ENCODE measurements around the gene CLCNKB. TPM values are rescaled to one million over a fixed set of nuclear protein-coding genes. Genes with fewer than 3 reads are reported as not detected.

Gene CLCNKB
- total RNA-seq, 1 donor from 2014 or later, result 0.30 TPM

DNA sequence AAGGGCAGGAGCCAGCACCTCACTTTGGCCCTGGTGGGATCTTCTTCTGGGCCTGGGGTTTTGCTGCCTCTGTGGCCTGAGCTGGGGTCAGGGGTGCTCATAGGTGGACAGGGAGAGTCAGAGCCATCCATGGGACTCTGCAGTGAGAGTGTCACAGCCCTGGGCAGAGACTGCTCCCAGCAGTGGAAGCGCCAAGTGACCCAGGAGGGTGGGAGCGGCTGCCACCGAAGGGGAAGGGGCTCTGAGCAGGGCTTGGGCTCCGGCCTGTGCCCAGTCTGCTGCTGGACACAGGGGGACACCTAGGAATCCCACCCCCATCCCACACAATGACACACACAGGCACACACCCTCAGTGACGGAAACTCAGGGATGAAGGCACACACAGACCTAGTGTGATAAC, 368 bp downstream of the CLCNKB start:
- Mint-ChIP-seq H3K27me3 (ENCODE audit: low read depth) (peaks cover 4% of the 10 kb centered on the region), H3K4me3 (no peak overlapping the region), H3K9me3 (no peaks in the 10 kb centered on the region), H3K4me1 (peaks cover 6% of the 10 kb centered on the region), H3K36me3 (ENCODE audit: low read depth) (no peaks in the 10 kb centered on the region), H3K27ac (ENCODE audit: unreplicated experiment) (no peak overlapping the region)
- TF ChIP-seq, protein P1, sequence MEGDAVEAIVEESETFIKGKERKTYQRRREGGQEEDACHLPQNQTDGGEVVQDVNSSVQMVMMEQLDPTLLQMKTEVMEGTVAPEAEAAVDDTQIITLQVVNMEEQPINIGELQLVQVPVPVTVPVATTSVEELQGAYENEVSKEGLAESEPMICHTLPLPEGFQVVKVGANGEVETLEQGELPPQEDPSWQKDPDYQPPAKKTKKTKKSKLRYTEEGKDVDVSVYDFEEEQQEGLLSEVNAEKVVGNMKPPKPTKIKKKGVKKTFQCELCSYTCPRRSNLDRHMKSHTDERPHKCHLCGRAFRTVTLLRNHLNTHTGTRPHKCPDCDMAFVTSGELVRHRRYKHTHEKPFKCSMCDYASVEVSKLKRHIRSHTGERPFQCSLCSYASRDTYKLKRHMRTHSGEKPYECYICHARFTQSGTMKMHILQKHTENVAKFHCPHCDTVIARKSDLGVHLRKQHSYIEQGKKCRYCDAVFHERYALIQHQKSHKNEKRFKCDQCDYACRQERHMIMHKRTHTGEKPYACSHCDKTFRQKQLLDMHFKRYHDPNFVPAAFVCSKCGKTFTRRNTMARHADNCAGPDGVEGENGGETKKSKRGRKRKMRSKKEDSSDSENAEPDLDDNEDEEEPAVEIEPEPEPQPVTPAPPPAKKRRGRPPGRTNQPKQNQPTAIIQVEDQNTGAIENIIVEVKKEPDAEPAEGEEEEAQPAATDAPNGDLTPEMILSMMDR (conservative IDR thresholded peaks at IDR 0.05), result no peak
- DNase-seq (ENCODE audit: low read depth, low spot score), result no peak

DNA sequence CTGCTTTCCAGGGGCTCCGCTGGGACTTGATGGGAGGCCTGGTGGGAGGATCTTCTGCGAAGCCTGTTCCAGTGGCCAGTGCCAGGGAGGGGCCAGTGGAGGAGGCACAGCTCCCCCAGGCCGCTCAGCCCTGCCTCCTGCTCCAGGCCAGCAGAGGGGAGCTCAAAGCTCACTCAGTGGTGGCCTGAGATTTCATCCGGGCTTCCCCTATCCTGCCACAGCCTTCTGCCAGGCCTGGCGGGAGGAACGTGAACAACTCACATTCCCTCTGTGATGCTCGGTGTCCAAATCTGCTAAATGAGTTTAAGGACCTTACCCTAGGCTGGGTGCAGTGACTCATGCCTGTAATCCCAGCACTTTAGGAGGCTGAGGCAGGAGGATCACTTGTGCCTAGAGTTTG, 3.3 kb downstream of the CLCNKB start:
- DNase-seq (ENCODE audit: low read depth, low spot score), result no peak
- no peaks in the 10 kb centered on the region for H3K36me3 Mint-ChIP-seq (ENCODE audit: low read depth)
- no peaks in the 10 kb centered on the region for H3K9me3 Mint-ChIP-seq
- TF ChIP-seq, protein P1 (conservative IDR thresholded peaks at IDR 0.05), result no peak
- no peak overlapping the region for H3K4me3 Mint-ChIP-seq
- H3K27ac Mint-ChIP-seq (ENCODE audit: unreplicated experiment), result no peak overlapping the region
- H3K27me3 Mint-ChIP-seq (ENCODE audit: low read depth), result no peaks in the 10 kb centered on the region
- H3K4me1 Mint-ChIP-seq, result peaks cover 4% of the 10 kb centered on the region

DNA sequence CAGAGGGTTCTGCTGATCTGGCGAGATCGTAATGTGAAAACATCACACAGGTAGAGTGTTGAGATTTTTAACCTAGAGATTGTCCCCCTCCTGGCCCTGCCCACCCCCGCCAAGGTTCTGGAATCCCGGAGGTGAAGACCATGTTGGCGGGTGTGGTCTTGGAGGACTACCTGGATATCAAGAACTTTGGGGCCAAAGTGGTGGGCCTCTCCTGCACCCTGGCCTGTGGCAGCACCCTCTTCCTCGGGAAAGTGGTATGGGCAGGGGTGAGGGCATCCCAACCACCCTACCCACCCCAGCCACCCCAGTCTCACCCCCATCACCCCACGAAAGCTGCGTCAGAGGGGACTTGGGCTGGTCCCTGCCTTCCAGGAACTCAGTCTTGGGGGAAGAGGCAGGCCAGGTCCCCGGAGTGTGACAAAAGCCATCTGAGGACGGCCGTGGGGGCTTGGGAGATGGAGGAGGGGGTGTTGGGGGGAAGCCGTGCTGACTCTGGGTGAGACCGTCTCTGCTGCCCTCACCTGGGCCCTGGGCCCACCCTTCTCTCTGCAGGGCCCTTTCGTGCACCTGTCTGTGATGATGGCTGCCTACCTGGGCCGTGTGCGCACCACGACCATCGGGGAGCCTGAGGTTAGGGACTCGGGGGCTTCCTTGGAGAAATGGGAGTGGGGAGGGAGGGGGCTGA, 4.4 kb downstream of the CLCNKB start:
- H3K4me3 Mint-ChIP-seq, result peak overlapping the region; percentile 47
- no peaks in the 10 kb centered on the region for H3K27me3 Mint-ChIP-seq (ENCODE audit: low read depth)
- H3K9me3 Mint-ChIP-seq, result no peaks in the 10 kb centered on the region
- no peak overlapping the region for H3K27ac Mint-ChIP-seq (ENCODE audit: unreplicated experiment)
- TF ChIP-seq, protein P1 (conservative IDR thresholded peaks at IDR 0.05), result no peak
- no peak for DNase-seq (ENCODE audit: low read depth, low spot score)
- H3K4me1 Mint-ChIP-seq, result peaks cover 4% of the 10 kb centered on the region
- H3K36me3 Mint-ChIP-seq (ENCODE audit: low read depth), result no peaks in the 10 kb centered on the region

DNA sequence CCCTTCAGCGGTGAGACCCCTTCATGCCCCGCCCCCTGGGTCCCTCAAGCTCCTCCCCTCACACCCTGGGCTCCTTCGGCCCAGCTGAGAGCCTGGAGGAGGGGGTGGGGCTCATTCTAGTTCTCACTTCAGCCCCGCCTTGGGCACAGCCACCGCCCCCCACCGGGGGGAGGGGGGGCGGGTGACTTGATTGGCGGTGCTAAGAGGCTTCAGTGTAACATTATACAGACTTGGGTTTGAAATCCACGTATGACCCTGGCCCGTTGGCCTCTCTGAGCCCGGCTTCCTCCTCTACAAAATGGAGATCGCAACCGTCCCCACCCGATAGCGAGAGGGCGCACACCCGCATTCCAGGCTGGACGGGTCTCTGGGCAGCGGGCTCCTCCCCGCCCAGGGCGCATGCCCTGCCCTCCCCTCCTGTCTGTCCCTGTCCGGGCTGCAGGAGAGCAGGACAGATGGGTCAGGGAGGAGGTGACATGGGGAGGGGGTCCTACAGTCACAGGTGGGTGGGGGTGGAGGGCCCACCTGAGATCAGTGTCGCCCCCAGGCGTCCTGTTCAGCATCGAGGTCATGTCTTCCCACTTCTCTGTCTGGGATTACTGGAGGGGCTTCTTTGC, 5.1 kb downstream of the CLCNKB start:
- peaks cover 4% of the 10 kb centered on the region for H3K4me1 Mint-ChIP-seq
- H3K27ac Mint-ChIP-seq (ENCODE audit: unreplicated experiment), result no peak overlapping the region
- peak overlapping the region; percentile 61 for H3K4me3 Mint-ChIP-seq
- TF ChIP-seq, protein P1 (conservative IDR thresholded peaks at IDR 0.05), result peak; percentile 29
- no peaks in the 10 kb centered on the region for H3K9me3 Mint-ChIP-seq
- DNase-seq (ENCODE audit: low read depth, low spot score), result peak; percentile 76
- H3K36me3 Mint-ChIP-seq (ENCODE audit: low read depth), result no peaks in the 10 kb centered on the region
- no peaks in the 10 kb centered on the region for H3K27me3 Mint-ChIP-seq (ENCODE audit: low read depth)

DNA sequence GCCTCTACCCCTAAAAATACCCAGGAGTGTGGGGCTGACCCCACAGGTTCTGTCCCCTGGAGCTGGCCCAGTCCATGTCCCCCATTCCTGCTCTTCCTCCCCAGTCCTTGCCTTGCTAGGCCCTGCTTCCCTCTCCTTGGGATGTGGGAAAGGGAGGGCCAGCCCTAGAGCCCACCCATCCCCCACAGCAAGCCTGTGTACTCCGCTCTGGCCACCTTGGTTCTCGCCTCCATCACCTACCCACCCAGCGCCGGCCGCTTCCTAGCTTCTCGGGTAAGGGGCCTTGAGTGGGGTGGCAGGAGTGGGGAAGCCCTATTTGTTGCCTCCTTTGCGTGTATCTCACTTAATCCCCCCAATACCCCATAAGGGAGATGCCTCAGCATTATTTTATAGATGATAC, 6.7 kb downstream of the CLCNKB start:
- H3K27ac Mint-ChIP-seq (ENCODE audit: unreplicated experiment), result no peak overlapping the region

More for the DNA sequence above, 6.7 kb downstream of the CLCNKB start:
- TF ChIP-seq, protein P1 (conservative IDR thresholded peaks at IDR 0.05), result no peak
- H3K9me3 Mint-ChIP-seq, result no peaks in the 10 kb centered on the region
- no peak overlapping the region for H3K4me3 Mint-ChIP-seq
- no peak for DNase-seq (ENCODE audit: low read depth, low spot score)
- H3K4me1 Mint-ChIP-seq, result peaks cover 4% of the 10 kb centered on the region
- no peaks in the 10 kb centered on the region for H3K27me3 Mint-ChIP-seq (ENCODE audit: low read depth)
- H3K36me3 Mint-ChIP-seq (ENCODE audit: low read depth), result no peaks in the 10 kb centered on the region
